ENCODE results near the gene CNTN4.

Gene CNTN4

GRCh38 chr3:2392981-2393380, 294.3 kb downstream of the CNTN4 start:
- no peak for DNase-seq (ENCODE audit: low spot score)

- DNase-seq (ENCODE audit: low spot score) = no peak
These were observed 316.4 kb downstream of the CNTN4 start for GRCh38 chr3:2415083-2415482.

- DNase-seq (ENCODE audit: low spot score) = no peak
These were observed 322.3 kb downstream of the CNTN4 start for GRCh38 chr3:2420919-2421318.

GRCh38 chr3:2423143-2423542, 324.5 kb downstream of the CNTN4 start:
- no peak for DNase-seq (ENCODE audit: low spot score)

DNA sequence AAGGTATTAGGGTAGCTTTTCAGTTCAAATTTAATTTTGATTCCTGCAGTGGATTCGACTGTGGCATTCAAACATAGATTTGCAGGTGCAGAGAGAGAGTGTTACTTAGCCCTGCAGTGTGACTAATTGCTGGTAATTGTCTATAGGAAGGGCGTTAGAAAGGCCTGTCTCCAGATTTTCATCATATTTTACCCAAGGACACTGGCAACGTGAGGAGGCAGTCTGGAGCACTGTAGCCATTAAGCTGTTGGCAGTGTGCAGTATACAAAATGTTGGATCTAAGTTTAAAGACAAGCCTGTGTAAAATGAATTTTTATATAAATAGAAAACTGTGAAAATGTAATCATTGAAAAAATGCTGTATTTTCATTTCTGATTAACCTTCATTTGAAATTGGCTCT, 342.9 kb downstream of the CNTN4 start:
- no peak for DNase-seq (ENCODE audit: low spot score)

- DNase-seq (ENCODE audit: low spot score) = no peak
These were observed 347.5 kb downstream of the CNTN4 start for GRCh38 chr3:2446146-2446545.

- DNase-seq (ENCODE audit: low spot score) = no peak
These were observed 353.6 kb downstream of the CNTN4 start for GRCh38 chr3:2452249-2452648.

DNA sequence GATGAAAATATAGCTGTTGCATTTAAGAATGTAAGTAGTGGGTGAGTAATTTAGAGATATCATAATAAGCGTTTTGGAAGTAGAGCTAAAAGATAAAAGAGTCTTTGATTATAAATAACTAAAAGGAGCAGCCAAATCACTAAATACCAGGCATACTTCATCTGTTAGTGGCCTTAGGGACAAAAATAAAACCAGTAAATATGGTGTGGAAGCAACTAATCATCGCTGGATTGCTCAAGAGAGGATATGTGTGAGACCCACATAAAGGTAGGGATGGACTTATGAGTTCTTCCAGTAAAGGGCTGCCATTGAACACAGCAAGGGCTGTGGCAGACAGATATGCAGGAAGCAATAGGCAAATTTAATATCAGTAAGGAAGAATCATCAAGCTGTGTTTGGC, 356.2 kb downstream of the CNTN4 start:
- no peak for DNase-seq (ENCODE audit: low spot score)

- no peak for DNase-seq (ENCODE audit: low spot score)
These were observed 358.1 kb downstream of the CNTN4 start for GRCh38 chr3:2456788-2457187.

DNA sequence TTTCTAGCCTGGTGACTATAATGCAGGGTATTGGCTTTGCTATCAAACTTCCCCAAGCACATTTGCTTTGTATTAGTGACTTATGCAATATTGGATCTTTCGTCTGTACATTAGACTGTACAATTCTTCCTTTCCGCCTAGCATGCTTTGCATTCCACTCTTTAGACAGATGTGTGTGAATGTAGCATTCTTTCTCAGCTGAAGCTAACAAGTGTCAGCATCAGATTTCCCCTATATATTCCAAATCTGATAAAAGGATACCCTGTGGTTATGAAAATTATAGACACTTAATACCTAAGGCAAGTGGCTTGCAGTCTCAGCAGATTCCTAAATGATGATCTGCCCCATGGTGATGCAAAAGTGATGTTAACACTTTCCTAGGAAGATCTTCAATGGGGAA, 360.1 kb downstream of the CNTN4 start:
- DNase-seq (ENCODE audit: low spot score) = no peak

GRCh38 chr3:2465842-2466241, 367.2 kb downstream of the CNTN4 start:
- no peak for DNase-seq (ENCODE audit: low spot score)

GRCh38 chr3:2468816-2469215, 370.1 kb downstream of the CNTN4 start:
- no peak for DNase-seq (ENCODE audit: low spot score)

DNA sequence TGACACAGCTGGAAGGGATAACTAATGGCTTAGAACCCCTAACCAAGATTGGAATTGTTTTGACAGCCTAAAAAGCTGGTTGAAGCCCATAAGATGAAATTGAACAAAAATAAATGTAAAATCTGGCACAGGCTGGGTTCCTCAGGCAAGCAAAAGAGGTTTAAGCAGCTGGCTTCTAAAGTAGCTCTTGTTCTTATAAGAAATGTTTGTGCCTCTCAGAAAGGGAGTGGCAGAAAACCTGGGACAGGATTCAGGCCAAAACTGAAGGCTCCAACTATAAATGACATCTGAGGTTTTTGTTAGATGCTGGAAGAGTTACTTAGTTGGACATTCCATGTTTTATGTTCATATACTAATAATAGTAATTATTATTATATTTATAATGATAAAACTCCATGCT, 378.3 kb downstream of the CNTN4 start:
- no peak for DNase-seq (ENCODE audit: low spot score)

DNA sequence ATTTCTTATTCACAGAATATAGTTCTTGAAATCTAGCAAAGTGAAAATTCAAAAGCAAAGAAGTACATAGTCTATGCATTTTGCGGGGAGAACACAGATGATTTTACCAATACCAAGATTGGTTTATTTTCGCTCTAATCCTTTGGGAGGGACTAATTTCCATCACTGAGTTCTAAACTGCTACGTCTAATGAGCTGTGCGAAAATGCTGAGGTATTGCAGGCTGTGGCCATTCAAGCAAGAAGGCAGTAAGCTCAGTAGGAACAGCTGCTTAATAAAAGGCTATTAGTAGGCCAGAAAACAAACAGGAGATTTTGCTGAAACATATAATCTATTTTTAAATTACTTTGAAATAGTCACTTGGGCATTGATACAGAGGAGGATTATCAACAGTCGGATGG, 379.0 kb downstream of the CNTN4 start:
- DNase-seq (ENCODE audit: low spot score) = no peak

- no peak for DNase-seq (ENCODE audit: low spot score)
These were observed 385.7 kb downstream of the CNTN4 start for GRCh38 chr3:2484162-2485026.

DNA sequence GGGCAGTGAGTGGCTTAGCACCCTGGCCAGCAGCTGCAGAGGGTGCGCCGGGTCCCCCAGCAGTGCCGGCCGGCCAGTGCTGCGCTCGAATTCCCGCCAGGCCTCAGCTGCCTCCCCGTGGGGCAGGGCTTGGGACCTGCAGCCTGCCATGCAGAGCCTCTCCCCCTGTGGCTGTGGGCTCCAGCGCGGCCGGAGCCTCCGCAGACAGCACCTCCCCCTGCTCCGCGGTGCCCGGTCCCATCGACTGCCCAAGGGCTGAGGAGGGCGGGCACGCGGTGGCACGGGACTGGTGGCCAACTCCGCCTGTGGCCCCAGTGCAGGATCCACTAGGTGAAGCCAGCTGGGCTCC, 386.3 kb downstream of the CNTN4 start:
- DNase-seq (ENCODE audit: low spot score) = no peak

DNA sequence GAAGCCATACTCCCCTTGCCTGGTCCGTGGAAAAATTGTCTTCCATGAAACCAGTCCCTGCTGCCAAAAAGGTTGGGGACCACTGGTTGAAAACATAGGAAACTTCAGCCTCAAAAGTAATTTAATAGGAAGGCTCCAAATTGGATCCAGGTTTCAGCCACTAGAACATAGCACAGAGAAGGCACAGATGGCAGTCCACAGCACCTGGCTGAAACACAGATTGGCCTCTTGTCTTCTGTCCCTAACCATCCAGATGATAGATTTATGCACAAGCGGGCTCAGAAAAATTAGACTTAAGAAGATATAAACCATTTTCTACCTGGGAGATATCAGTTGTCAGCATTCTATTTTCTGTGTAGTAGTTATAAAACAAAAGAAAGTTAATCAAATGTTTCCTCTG, 397.1 kb downstream of the CNTN4 start:
- no peak for DNase-seq (ENCODE audit: low spot score)

DNA sequence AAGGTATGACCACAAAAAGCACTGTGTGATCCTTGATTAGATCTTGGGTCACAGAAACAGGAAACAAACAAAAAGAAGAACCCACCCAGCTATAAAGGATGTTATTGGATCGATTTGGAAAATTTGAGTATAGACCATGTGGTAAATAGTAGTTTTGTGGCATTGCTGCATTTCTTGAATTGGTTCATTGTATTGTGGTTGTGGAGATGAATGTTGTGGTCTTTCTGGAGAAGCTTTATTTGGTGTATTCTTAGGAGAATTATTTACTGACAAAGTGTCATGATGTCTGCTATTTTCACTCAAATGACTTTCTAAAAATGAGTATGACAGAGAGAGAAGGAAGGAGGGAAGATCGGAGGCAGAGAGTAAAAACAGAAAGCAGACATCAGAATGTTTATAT, 406.2 kb downstream of the CNTN4 start:
- DNase-seq (ENCODE audit: low spot score) = no peak

- no peak for DNase-seq (ENCODE audit: low spot score)
These were observed 408.1 kb downstream of the CNTN4 start for GRCh38 chr3:2506776-2507175.

- no peak for DNase-seq (ENCODE audit: low spot score)
These were observed 412.0 kb downstream of the CNTN4 start for GRCh38 chr3:2510591-2511145.

DNA sequence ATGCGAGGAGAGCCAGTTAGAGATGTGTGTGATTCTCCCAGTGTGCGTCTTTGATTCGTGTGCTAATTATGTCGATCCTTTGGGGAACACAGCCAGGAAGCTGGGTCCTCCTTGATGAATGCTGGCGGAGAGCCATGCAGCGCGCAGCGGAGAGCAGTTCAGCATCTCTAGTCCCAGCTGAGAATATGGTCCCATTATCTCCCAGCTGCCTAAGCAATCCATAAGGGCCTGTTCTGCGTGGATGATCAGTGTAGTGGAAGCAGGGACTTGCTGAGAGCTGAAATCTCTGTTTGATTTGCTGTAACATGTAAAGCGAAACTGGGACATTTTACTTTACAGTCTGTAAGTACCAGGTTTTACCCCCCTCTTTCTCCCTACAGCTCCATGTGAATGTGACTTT, 412.7 kb downstream of the CNTN4 start:
- no peak for DNase-seq (ENCODE audit: low spot score)

DNA sequence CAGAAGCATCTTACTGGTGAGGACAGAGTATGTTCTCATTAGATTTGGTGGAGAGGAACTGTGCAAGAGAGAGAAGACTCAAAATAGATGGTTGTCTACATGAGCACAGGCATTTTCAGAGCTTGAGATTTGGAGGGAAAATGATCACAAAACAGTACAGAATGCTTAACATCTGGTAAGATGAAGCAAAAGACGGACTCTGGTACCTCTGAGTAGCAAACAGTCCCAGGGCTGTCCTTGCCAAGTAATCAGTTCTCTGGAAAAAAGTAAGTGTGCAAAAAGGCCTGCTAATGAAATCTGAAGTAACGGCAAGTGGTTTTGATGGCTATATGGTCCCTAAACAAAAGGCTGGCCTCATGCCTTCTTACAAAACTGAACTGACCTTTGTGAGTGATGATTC, 414.2 kb downstream of the CNTN4 start:
- no peak for DNase-seq (ENCODE audit: low spot score)

DNA sequence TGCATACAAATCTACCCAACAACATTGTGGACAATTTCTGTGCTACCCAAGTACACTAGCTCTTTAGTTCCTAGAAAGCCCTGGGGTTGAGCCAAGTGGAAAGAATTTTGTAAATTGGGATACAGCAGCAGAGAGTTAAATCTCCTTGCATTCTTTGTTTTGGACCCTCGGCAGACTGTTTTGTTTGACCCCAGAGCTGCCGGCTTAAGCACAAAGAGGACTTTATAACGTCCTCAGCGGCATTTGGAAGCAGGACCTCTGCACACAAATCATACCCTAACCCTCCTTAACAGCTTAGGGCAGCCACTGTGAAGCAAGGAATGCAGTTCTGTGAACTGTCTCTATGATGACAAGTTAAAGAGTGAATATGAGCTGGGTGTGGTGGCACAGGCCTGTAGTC, 415.3 kb downstream of the CNTN4 start:
- no peak for DNase-seq (ENCODE audit: low spot score)
